ENCODE results near the gene GPR75.
"Not testable (repeated sequence)": the region's sequence is repeated elsewhere in the genome, so short reads cannot be mapped to it uniquely, and the experiment has no call there.

The GPR75 gene

GRCh38 chr2:53852532-53852931 is 7.2 kb downstream of the GPR75 start:
- no peak for ATAC-seq
- no peak for DNase-seq

- not testable (repeated sequence) for DNase-seq, ATAC-seq
These were observed 8.6 kb downstream of the GPR75 start for GRCh38 chr2:53851052-53851757.

GRCh38 chr2:53848062-53848461 is 11.7 kb downstream of the GPR75 start:
- no peak for ATAC-seq
- DNase-seq = no peak

GRCh38 chr2:53843595-53843994 is 16.2 kb downstream of the GPR75 start:
- no peak for DNase-seq

GRCh38 chr2:53842891-53843290 is 16.9 kb downstream of the GPR75 start:
- DNase-seq = no peak
- no peak for ATAC-seq

More at GRCh38 chr2:53843595-53843994, 16.2 kb downstream of the GPR75 start:
- no peak for ATAC-seq

GRCh38 chr2:53841651-53842050 is 18.1 kb downstream of the GPR75 start:
- not testable (repeated sequence) for DNase-seq, ATAC-seq

- ATAC-seq (no peak), DNase-seq (no peak)
These were observed 19.2 kb downstream of the GPR75 start for GRCh38 chr2:53840580-53840979.

- ATAC-seq, DNase-seq: not testable (repeated sequence)
These were observed 29.8 kb downstream of the GPR75 start for GRCh38 chr2:53829980-53830290.

- ATAC-seq = no peak
These were observed 30.3 kb downstream of the GPR75 start for GRCh38 chr2:53829273-53829979.

GRCh38 chr2:53828331-53828730 is 31.4 kb downstream of the GPR75 start:
- ATAC-seq (no peak), DNase-seq (no peak)

More at GRCh38 chr2:53829273-53829979, 30.3 kb downstream of the GPR75 start:
- no peak for DNase-seq

- no peak for DNase-seq
- ATAC-seq = no peak
These were observed 32.2 kb downstream of the GPR75 start for GRCh38 chr2:53827398-53828175.

GRCh38 chr2:53826587-53827397 is 33.0 kb downstream of the GPR75 start:
- DNase-seq = no peak
- no peak for ATAC-seq

GRCh38 chr2:53826030-53826410 is 33.7 kb downstream of the GPR75 start:
- DNase-seq (no peak), ATAC-seq (no peak)

- not testable (repeated sequence) for ATAC-seq
- DNase-seq = peak; percentile 16
These were observed 36.1 kb downstream of the GPR75 start for GRCh38 chr2:53823639-53824038.

- DNase-seq (no peak), ATAC-seq (no peak)
These were observed 38.0 kb downstream of the GPR75 start for GRCh38 chr2:53821810-53822209.

- ATAC-seq (no peak), DNase-seq (no peak)
These were observed 39.1 kb downstream of the GPR75 start for GRCh38 chr2:53820711-53821110.

GRCh38 chr2:53820048-53820447 is 39.7 kb downstream of the GPR75 start:
- ATAC-seq (no peak), DNase-seq (no peak)

- DNase-seq (no peak), ATAC-seq (no peak)
These were observed 40.1 kb downstream of the GPR75 start for GRCh38 chr2:53819634-53820033.

GRCh38 chr2:53818854-53819435 is 40.8 kb downstream of the GPR75 start:
- ATAC-seq (no peak), DNase-seq (no peak)

GRCh38 chr2:53813151-53813550 is 46.6 kb downstream of the GPR75 start:
- no peak for DNase-seq
- ATAC-seq = no peak

- ATAC-seq (no peak), DNase-seq (no peak)
These were observed 48.2 kb downstream of the GPR75 start for GRCh38 chr2:53811601-53812000.

Data from stimulated activated naive CD8-positive, alpha-beta T cell treated with anti-CD3 and anti-CD28 coated beads, Interleukin-15, Interleukin-2, amounts not matched to agents 100 U/mL and 50 U/mL, for 24 hours (primary cell).